ENCODE measurements around the gene ZNF768. TPM values are rescaled to one million over a fixed set of nuclear protein-coding genes. Genes with fewer than 3 reads are reported as not detected.

The ZNF768 gene
- total and polyA plus RNA-seq, 2 of the 13 experiments (the other 11 are each of a cell fraction or from before 2014, with no cell fraction given), result 26.7 to 34.4 TPM

- no peaks in the 10 kb centered on the region for H3K9me3 ChIP-seq (ENCODE audit: low read length)
- H3K4me3 ChIP-seq (replicated peaks in 1 of 3; ENCODE audit: insufficient read depth in 1 of 3, low read depth in 2 of 3, low read length in 3 of 3), result no peak overlapping the region
- FAIRE-seq (no peak), DNase-seq (ENCODE audit: low spot score) (no peak), ATAC-seq (no peak)
- intact Hi-C loops (cut with micrococcal nuclease; ENCODE audit: unreplicated experiment) (no loop called here), in situ Hi-C loops (cut with HindIII; ENCODE audit: extremely low pct_ligation_motif_present, low pct_unique_long_range_greater_than_20kb) (no loop called here)
- TF ChIP-seq PBX2 (CRISPR knock-in tag; IDR thresholded peaks at IDR 0.05) (no peak), ZBTB3 (CRISPR knock-in tag; IDR thresholded peaks at IDR 0.05; ENCODE audit: borderline replicate concordance, low read depth) (no peak), SNAPC4 (CRISPR knock-in tag; IDR thresholded peaks at IDR 0.05) (no peak), REST (IDR thresholded peaks at IDR 0.05; ENCODE audit: borderline replicate concordance in 1 of 2, low read depth in 1 of 2, low read length in 2 of 2) (no peak), TAF15 (IDR thresholded peaks at IDR 0.05; ENCODE audit: low read depth, low read length, poor library complexity, severe bottlenecking) (no peak), PRPF4 (IDR thresholded peaks at IDR 0.05; ENCODE audit: low read depth, low read length, poor library complexity, severe bottlenecking) (no peak), PHF20 (CRISPR knock-in tag; IDR thresholded peaks at IDR 0.05) (no peak), ZBTB20 (CRISPR knock-in tag; IDR thresholded peaks at IDR 0.05; ENCODE audit: borderline replicate concordance, low read depth) (no peak), NBN (conservative IDR thresholded peaks at IDR 0.05) (no peak), RXRB (CRISPR knock-in tag; IDR thresholded peaks at IDR 0.05; ENCODE audit: borderline replicate concordance) (no peak), DMAP1 (CRISPR knock-in tag; IDR thresholded peaks at IDR 0.05) (no peak), ETV6 (CRISPR knock-in tag; conservative IDR thresholded peaks at IDR 0.05) (no peak)
- BruUV-seq (replicated peaks), result no TSS peak
- H3K4me2 ChIP-seq (ENCODE audit: low read depth, low read length), result no peak overlapping the region
- H3K27me3 ChIP-seq (ENCODE audit: control insufficient read depth in 1 of 2, insufficient read depth in 2 of 2, low read length in 2 of 2), result no peaks in the 10 kb centered on the region
- no peaks in the 10 kb centered on the region for H3K36me3 ChIP-seq (replicated peaks in 1 of 2; ENCODE audit: control insufficient read depth in 1 of 2, insufficient read depth in 2 of 2, low read length in 2 of 2)
- no peaks in the 10 kb centered on the region for H4K20me1 ChIP-seq (ENCODE audit: insufficient read depth, low read length)
- H2AFZ ChIP-seq (ENCODE audit: low read length), result no peak overlapping the region
- no peak overlapping the region for H3K27ac ChIP-seq (ENCODE audit: extremely low read length, insufficient read depth, low read length)
- H3K4me1 ChIP-seq (ENCODE audit: insufficient read depth, low read length), result peaks cover 16% of the 10 kb centered on the region
- H3K79me2 ChIP-seq (ENCODE audit: insufficient read depth, low read length), result no peaks in the 10 kb centered on the region
- no peak overlapping the region for H3K9ac ChIP-seq (ENCODE audit: insufficient read depth, low read depth, low read length)
- CTCF ChIA-PET (ENCODE audit: low intra/inter-chr PET ratio, low total read pairs), result no interaction called here
- POLR2A ChIA-PET, result interaction anchor here (1.0 to 1.4 kb wide), 2 partner anchors 16 to 47 kb away, joined by 4 read pairs; partner anchors contain the start of gene ZNF764
- WGBS (ENCODE audit: low lambda C conversion rate), result 73% methylated on average over 2 of the region's 3 CpGs
Measured at GRCh38 chr16:30511509-30511908, 14.9 kb downstream of the ZNF768 start.

Data from HepG2 (cell line).